ENCODE data around the gene PPP2R2B.

- TF ChIP-seq CTCF (conservative IDR thresholded peaks at IDR 0.05; ENCODE audit: low read depth, low read length) (no peak), EZH2 (IDR thresholded peaks at IDR 0.05; ENCODE audit: borderline replicate concordance, low read depth, low read length, poor library complexity, severe bottlenecking) (no peak)
These were observed 13.0 kb upstream of the PPP2R2B start for GRCh38 chr5:146891511-146891910.
